PC-9 (cell line): Measurements from ENCODE around the gene SGO1.
"Not testable (repeated sequence)": the region's sequence is repeated elsewhere in the genome, so short reads cannot be mapped to it uniquely, and the experiment has no call there.

ENCODE experiments used
- CTCF ChIP-seq: fragments of 200-600 bp; sonication (generic); conservative IDR thresholded peaks from 2 replicates; pipeline ENCODE4 v1.6.1; 2017; ENCODE audit warnings: mixed run types, antibody characterized with exemption, mild to moderate bottlenecking, moderate library complexity
- EZH2 ChIP-seq: fragments of 200-600 bp; sonication (generic); IDR thresholded peaks from 2 replicates; pipeline ENCODE4 v1.8.0; 2017; ENCODE audit warnings: antibody characterized with exemption, low read depth

- not testable (repeated sequence) for TF ChIP-seq CTCF, EZH2
These were observed 21.9 kb upstream of the SGO1 start for GRCh38 chr3:20207945-20208344.
